ENCODE results near the gene DUSP5. TPM values are rescaled to one million over a fixed set of nuclear protein-coding genes. Genes with fewer than 3 reads are reported as not detected.

Gene DUSP5
- total RNA-seq, 1 experiment from 2014 or later: 14.2 TPM

GRCh38 chr10:110539091-110539490 lies 41.4 kb downstream of the DUSP5 start:
- H3K4me1 ChIP-seq (replicated peaks; ENCODE audit: insufficient read depth): peaks cover 30% of the 10 kb centered on the region
- no peaks in the 10 kb centered on the region for H3K9me2 ChIP-seq (ENCODE audit: insufficient read depth)
- H3K4me3 ChIP-seq: no peak overlapping the region
- no TSS peak for BruUV-seq (replicated peaks)
- no peak overlapping the region for H3K27ac ChIP-seq
- intact Hi-C loops (cut with micrococcal nuclease; ENCODE audit: unreplicated experiment): no loop called here
- no peaks in the 10 kb centered on the region for H3K27me3 ChIP-seq (ENCODE audit: insufficient read depth, low read depth)
- H3K9me3 ChIP-seq (ENCODE audit: insufficient read depth, low read depth): no peaks in the 10 kb centered on the region
- no peaks in the 10 kb centered on the region for H3K36me3 ChIP-seq (ENCODE audit: low read depth)
- TF ChIP-seq CTCF (conservative IDR thresholded peaks at IDR 0.05) (no peak), EZH2 (IDR thresholded peaks at IDR 0.05; ENCODE audit: low read depth) (no peak)
- H3K4me2 ChIP-seq: no peak overlapping the region
- H4K20me1 ChIP-seq (ENCODE audit: insufficient read depth): no peaks in the 10 kb centered on the region
- no peak for DNase-seq
- ChIA-PET POLR2A (ENCODE audit: unreplicated experiment) (no interaction called here), CTCF (no interaction called here)
- H2AFZ ChIP-seq: no peak overlapping the region
- no peaks in the 10 kb centered on the region for H3K79me2 ChIP-seq (ENCODE audit: low read depth)
- peaks cover 21% of the 10 kb centered on the region; the same call in 1 of the 2 replicates for H3F3A ChIP-seq (ENCODE audit: insufficient read depth, low read depth)

GRCh38 chr10:110540031-110540430 lies 42.3 kb downstream of the DUSP5 start:
- ChIA-PET CTCF (interaction anchor here (0.5 to 0.7 kb wide), 2 partner anchors 18 to 186 kb away, joined by 3 to 7 read pairs; no protein-coding TSS in a partner anchor), POLR2A (ENCODE audit: unreplicated experiment) (no interaction called here)
- intact Hi-C loops (cut with micrococcal nuclease; ENCODE audit: unreplicated experiment): no loop called here
- no peaks in the 10 kb centered on the region for H3K36me3 ChIP-seq (ENCODE audit: low read depth)
- no peaks in the 10 kb centered on the region for H3K9me3 ChIP-seq (ENCODE audit: insufficient read depth, low read depth)
- peak overlapping the region; percentile 32; the same call in 1 of the 2 replicates for H3K27ac ChIP-seq
- BruUV-seq (replicated peaks): no TSS peak
- H3F3A ChIP-seq (ENCODE audit: insufficient read depth, low read depth): peaks cover 21% of the 10 kb centered on the region; the same call in 1 of the 2 replicates
- no peaks in the 10 kb centered on the region for H3K9me2 ChIP-seq (ENCODE audit: insufficient read depth)
- H4K20me1 ChIP-seq (ENCODE audit: insufficient read depth): no peaks in the 10 kb centered on the region
- H2AFZ ChIP-seq: no peak overlapping the region
- no peak for DNase-seq
- H3K4me2 ChIP-seq: peak overlapping the region; percentile 22; the same call in 1 of the 2 replicates
- TF ChIP-seq EZH2 (IDR thresholded peaks at IDR 0.05; ENCODE audit: low read depth) (no peak), CTCF (conservative IDR thresholded peaks at IDR 0.05) (no peak)
- H3K4me3 ChIP-seq: no peak overlapping the region
- peaks cover 30% of the 10 kb centered on the region for H3K4me1 ChIP-seq (replicated peaks; ENCODE audit: insufficient read depth)
- no peaks in the 10 kb centered on the region for H3K79me2 ChIP-seq (ENCODE audit: low read depth)
- no peaks in the 10 kb centered on the region for H3K27me3 ChIP-seq (ENCODE audit: insufficient read depth, low read depth)

- H3K4me2 ChIP-seq: no peak overlapping the region
- no peak for DNase-seq
- POLR2A ChIA-PET (ENCODE audit: unreplicated experiment): interaction anchor here (0.6 kb wide), 1 partner anchor 1890 kb away, joined by 4 read pairs; no protein-coding TSS in a partner anchor
- no peaks in the 10 kb centered on the region for H3K9me2 ChIP-seq (ENCODE audit: insufficient read depth)
- peaks cover 6% of the 10 kb centered on the region; the same call in 1 of the 2 replicates for H3F3A ChIP-seq (ENCODE audit: insufficient read depth, low read depth)
- H3K27ac ChIP-seq: no peak overlapping the region
- peaks cover 7% of the 10 kb centered on the region for H3K4me1 ChIP-seq (replicated peaks; ENCODE audit: insufficient read depth)
- no TSS peak for BruUV-seq (replicated peaks)
- H2AFZ ChIP-seq: no peak overlapping the region
- H3K9me3 ChIP-seq (ENCODE audit: insufficient read depth, low read depth): no peaks in the 10 kb centered on the region
- no peak overlapping the region for H3K4me3 ChIP-seq
- TF ChIP-seq CTCF (conservative IDR thresholded peaks at IDR 0.05) (no peak), EZH2 (IDR thresholded peaks at IDR 0.05; ENCODE audit: low read depth) (no peak)
- H4K20me1 ChIP-seq (ENCODE audit: insufficient read depth): no peaks in the 10 kb centered on the region
- no peaks in the 10 kb centered on the region for H3K27me3 ChIP-seq (ENCODE audit: insufficient read depth, low read depth)
- H3K79me2 ChIP-seq (ENCODE audit: low read depth): no peaks in the 10 kb centered on the region
- intact Hi-C loops (cut with micrococcal nuclease; ENCODE audit: unreplicated experiment): loop anchor here (5.0 kb wide), 1 partner anchor 133 kb away; no protein-coding TSS in a partner anchor
- no peaks in the 10 kb centered on the region for H3K36me3 ChIP-seq (ENCODE audit: low read depth)
- CTCF ChIA-PET: interaction anchor here (0.6 kb wide), 1 partner anchor 16 kb away, joined by 3 read pairs; no protein-coding TSS in a partner anchor
These were observed 47.3 kb downstream of the DUSP5 start for GRCh38 chr10:110544958-110545537.

Measured in PC-9 (cell line).